ENCODE results near the gene MACC1.

Gene MACC1

GRCh38 chr7:20164425-20165145 lies 52.6 kb downstream of the MACC1 start:
- DNase-seq (ENCODE audit: low read depth) = peak; percentile 96
- H3K4me3 ChIP-seq (ENCODE audit: low read length) = no peak overlapping the region
- no peak for TF ChIP-seq CTCF (conservative IDR thresholded peaks at IDR 0.05; ENCODE audit: low read length)

GRCh38 chr7:20162665-20163064 lies 54.5 kb downstream of the MACC1 start:
- TF ChIP-seq CTCF (conservative IDR thresholded peaks at IDR 0.05; ENCODE audit: low read length) = no peak
- no peak overlapping the region for H3K4me3 ChIP-seq (ENCODE audit: low read length)
- DNase-seq (ENCODE audit: low read depth) = no peak

- no peak for TF ChIP-seq CTCF (conservative IDR thresholded peaks at IDR 0.05; ENCODE audit: low read length)
- no peak for DNase-seq (ENCODE audit: low read depth)
- no peak overlapping the region for H3K4me3 ChIP-seq (ENCODE audit: low read length)
These were observed 57.9 kb downstream of the MACC1 start for GRCh38 chr7:20159226-20159747.

- peak; percentile 32 for DNase-seq (ENCODE audit: low read depth)
- TF ChIP-seq CTCF (conservative IDR thresholded peaks at IDR 0.05; ENCODE audit: low read length) = peak; percentile 38; the same call in 1 of the 2 replicates
- no peak overlapping the region for H3K4me3 ChIP-seq (ENCODE audit: low read length)
These were observed 58.5 kb downstream of the MACC1 start for GRCh38 chr7:20158684-20159083.

GRCh38 chr7:20157456-20157855 lies 59.7 kb downstream of the MACC1 start:
- H3K4me3 ChIP-seq (ENCODE audit: low read length) = no peak overlapping the region
- no peak for DNase-seq (ENCODE audit: low read depth)
- no peak for TF ChIP-seq CTCF (conservative IDR thresholded peaks at IDR 0.05; ENCODE audit: low read length)

GRCh38 chr7:20153999-20154398 lies 63.2 kb downstream of the MACC1 start:
- no peak overlapping the region for H3K4me3 ChIP-seq (ENCODE audit: low read length)
- TF ChIP-seq CTCF (conservative IDR thresholded peaks at IDR 0.05; ENCODE audit: low read length) = no peak
- DNase-seq (ENCODE audit: low read depth) = peak; percentile 63

- DNase-seq (ENCODE audit: low read depth) = no peak
These were observed 63.6 kb downstream of the MACC1 start for GRCh38 chr7:20153567-20153966.

More at GRCh38 chr7:20153567-20153966, 63.6 kb downstream of the MACC1 start:
- no peak for TF ChIP-seq CTCF (conservative IDR thresholded peaks at IDR 0.05; ENCODE audit: low read length)
- H3K4me3 ChIP-seq (ENCODE audit: low read length) = no peak overlapping the region
